Measurements from ENCODE around the gene SAFB.

The SAFB gene

GRCh38 chr19:5635427-5635826 is 12.5 kb downstream of the SAFB start:
- Histone ChIP-seq H3K79me1 (ENCODE audit: low read length) (no peaks in the 10 kb centered on the region), H4K12ac (ENCODE audit: low read depth, low read length) (no peak overlapping the region), H3K23ac (ENCODE audit: low read length) (no peak overlapping the region), H3K14ac (ENCODE audit: low read length) (no peak overlapping the region), H3K4me3 (ENCODE audit: low read depth, low read length) (no peak overlapping the region), H3K79me2 (ENCODE audit: control insufficient read depth, insufficient read depth, low read length, poor library complexity) (peaks cover 12% of the 10 kb centered on the region), H2BK120ac (ENCODE audit: insufficient read depth, low read length, poor library complexity) (no peak overlapping the region), H3K4me1 (ENCODE audit: control insufficient read depth in 1 of 2, insufficient read depth in 2 of 2, low read length in 2 of 2) (peaks cover 0 to 3% of the 10 kb centered on the region in 2 experiments), H3K27me3 (ENCODE audit: insufficient read depth, low read length) (no peaks in the 10 kb centered on the region), H3K4me2 (ENCODE audit: low read length) (no peak overlapping the region), H3K27ac (ENCODE audit: low read depth, low read length) (no peak overlapping the region), H3K36me3 (ENCODE audit: control insufficient read depth in 1 of 2, insufficient read depth in 2 of 2, low read length in 2 of 2) (peaks cover 5 to 13% of the 10 kb centered on the region in 2 experiments), H3K18ac (ENCODE audit: low read length) (no peak overlapping the region), H3K4ac (ENCODE audit: low read depth, low read length) (peak overlapping the region; percentile 47), H2BK12ac (ENCODE audit: low read length) (no peak overlapping the region), H3K9ac (ENCODE audit: low read length) (no peak overlapping the region), H4K91ac (ENCODE audit: low read depth, low read length) (no peak overlapping the region), H3K9me3 (ENCODE audit: insufficient read depth, low read depth, low read length) (no peaks in the 10 kb centered on the region), H2BK5ac (ENCODE audit: low read depth, low read length, poor library complexity) (no peak overlapping the region), H2AFZ (ENCODE audit: insufficient read depth, low read length, poor library complexity) (no peak overlapping the region), H2AK5ac (ENCODE audit: low read length) (no peak overlapping the region), H4K8ac (ENCODE audit: low read depth, low read length) (no peak overlapping the region)
- DNase-seq, result no peak
- WGBS (ENCODE audit: extremely low coverage, insufficient coverage, insufficient read length), result no CpG with 5 or more reads among the region's 6 CpGs

GRCh38 chr19:5637971-5638370 is 15.1 kb downstream of the SAFB start:
- Histone ChIP-seq H3K79me2 (ENCODE audit: control insufficient read depth, insufficient read depth, low read length, poor library complexity) (peaks cover 9% of the 10 kb centered on the region), H3K27ac (ENCODE audit: low read depth, low read length) (no peak overlapping the region), H3K18ac (ENCODE audit: low read length) (no peak overlapping the region), H3K23ac (ENCODE audit: low read length) (no peak overlapping the region), H3K4me3 (ENCODE audit: low read depth, low read length) (no peak overlapping the region), H3K4me1 (ENCODE audit: control insufficient read depth in 1 of 2, insufficient read depth in 2 of 2, low read length in 2 of 2) (no peaks in the 10 kb centered on the region), H2BK12ac (ENCODE audit: low read length) (no peak overlapping the region), H2AK5ac (ENCODE audit: low read length) (no peak overlapping the region), H3K4ac (ENCODE audit: low read depth, low read length) (peak overlapping the region; percentile 92), H4K12ac (ENCODE audit: low read depth, low read length) (no peak overlapping the region), H4K91ac (ENCODE audit: low read depth, low read length) (no peak overlapping the region), H2BK120ac (ENCODE audit: insufficient read depth, low read length, poor library complexity) (no peak overlapping the region), H4K8ac (ENCODE audit: low read depth, low read length) (no peak overlapping the region), H3K36me3 (ENCODE audit: control insufficient read depth in 1 of 2, insufficient read depth in 2 of 2, low read length in 2 of 2) (peaks cover 22 to 26% of the 10 kb centered on the region in 2 experiments), H3K9me3 (ENCODE audit: insufficient read depth, low read depth, low read length) (no peaks in the 10 kb centered on the region), H3K79me1 (ENCODE audit: low read length) (no peaks in the 10 kb centered on the region), H2BK5ac (ENCODE audit: low read depth, low read length, poor library complexity) (no peak overlapping the region), H3K14ac (ENCODE audit: low read length) (no peak overlapping the region), H3K27me3 (ENCODE audit: insufficient read depth, low read length) (no peaks in the 10 kb centered on the region), H3K9ac (ENCODE audit: low read length) (no peak overlapping the region), H2AFZ (ENCODE audit: insufficient read depth, low read length, poor library complexity) (no peak overlapping the region), H3K4me2 (ENCODE audit: low read length) (no peak overlapping the region)
- no CpG with 5 or more reads among the region's 1 CpG for WGBS (ENCODE audit: extremely low coverage, insufficient coverage, insufficient read length)
- DNase-seq, result peak in 1 of 2 donors; percentile 59

- no CpG with 5 or more reads among the region's 4 CpGs for WGBS (ENCODE audit: extremely low coverage, insufficient coverage, insufficient read length)
- Histone ChIP-seq H4K91ac (ENCODE audit: low read depth, low read length) (no peak overlapping the region), H2AK5ac (ENCODE audit: low read length) (no peak overlapping the region), H3K27ac (ENCODE audit: low read depth, low read length) (no peak overlapping the region), H3K4ac (ENCODE audit: low read depth, low read length) (peak overlapping the region; percentile 19), H3K36me3 (ENCODE audit: control insufficient read depth in 1 of 2, insufficient read depth in 2 of 2, low read length in 2 of 2) (peaks cover 38 to 40% of the 10 kb centered on the region in 2 experiments), H4K12ac (ENCODE audit: low read depth, low read length) (no peak overlapping the region), H3K79me2 (ENCODE audit: control insufficient read depth, insufficient read depth, low read length, poor library complexity) (peaks cover 5% of the 10 kb centered on the region), H3K14ac (ENCODE audit: low read length) (no peak overlapping the region), H3K9me3 (ENCODE audit: insufficient read depth, low read depth, low read length) (no peaks in the 10 kb centered on the region), H3K23ac (ENCODE audit: low read length) (no peak overlapping the region), H3K79me1 (ENCODE audit: low read length) (no peaks in the 10 kb centered on the region), H3K4me2 (ENCODE audit: low read length) (no peak overlapping the region), H3K27me3 (ENCODE audit: insufficient read depth, low read length) (no peaks in the 10 kb centered on the region), H2BK120ac (ENCODE audit: insufficient read depth, low read length, poor library complexity) (no peak overlapping the region), H3K9ac (ENCODE audit: low read length) (no peak overlapping the region), H2BK12ac (ENCODE audit: low read length) (no peak overlapping the region), H4K8ac (ENCODE audit: low read depth, low read length) (no peak overlapping the region), H3K4me3 (ENCODE audit: low read depth, low read length) (no peak overlapping the region), H2AFZ (ENCODE audit: insufficient read depth, low read length, poor library complexity) (no peak overlapping the region), H3K4me1 (ENCODE audit: control insufficient read depth in 1 of 2, insufficient read depth in 2 of 2, low read length in 2 of 2) (no peaks in the 10 kb centered on the region), H2BK5ac (ENCODE audit: low read depth, low read length, poor library complexity) (no peak overlapping the region), H3K18ac (ENCODE audit: low read length) (no peak overlapping the region)
- no peak for DNase-seq
Measured at GRCh38 chr19:5641171-5641570, 18.3 kb downstream of the SAFB start.

GRCh38 chr19:5642204-5642603 is 19.3 kb downstream of the SAFB start:
- Histone ChIP-seq H2AK5ac (ENCODE audit: low read length) (no peak overlapping the region), H3K27ac (ENCODE audit: low read depth, low read length) (no peak overlapping the region), H2BK120ac (ENCODE audit: insufficient read depth, low read length, poor library complexity) (no peak overlapping the region), H2AFZ (ENCODE audit: insufficient read depth, low read length, poor library complexity) (no peak overlapping the region), H3K18ac (ENCODE audit: low read length) (no peak overlapping the region), H3K79me2 (ENCODE audit: control insufficient read depth, insufficient read depth, low read length, poor library complexity) (peaks cover 5% of the 10 kb centered on the region), H3K9ac (ENCODE audit: low read length) (no peak overlapping the region), H3K23ac (ENCODE audit: low read length) (no peak overlapping the region), H3K36me3 (ENCODE audit: control insufficient read depth in 1 of 2, insufficient read depth in 2 of 2, low read length in 2 of 2) (peaks cover 43 to 49% of the 10 kb centered on the region in 2 experiments), H3K27me3 (ENCODE audit: insufficient read depth, low read length) (no peaks in the 10 kb centered on the region), H4K12ac (ENCODE audit: low read depth, low read length) (no peak overlapping the region), H3K79me1 (ENCODE audit: low read length) (no peaks in the 10 kb centered on the region), H3K14ac (ENCODE audit: low read length) (no peak overlapping the region), H2BK5ac (ENCODE audit: low read depth, low read length, poor library complexity) (no peak overlapping the region), H3K4me1 (ENCODE audit: control insufficient read depth in 1 of 2, insufficient read depth in 2 of 2, low read length in 2 of 2) (no peaks in the 10 kb centered on the region), H4K91ac (ENCODE audit: low read depth, low read length) (no peak overlapping the region), H3K9me3 (ENCODE audit: insufficient read depth, low read depth, low read length) (no peaks in the 10 kb centered on the region), H2BK12ac (ENCODE audit: low read length) (no peak overlapping the region), H3K4me3 (ENCODE audit: low read depth, low read length) (no peak overlapping the region), H3K4me2 (ENCODE audit: low read length) (no peak overlapping the region), H3K4ac (ENCODE audit: low read depth, low read length) (no peak overlapping the region), H4K8ac (ENCODE audit: low read depth, low read length) (no peak overlapping the region)
- WGBS (ENCODE audit: extremely low coverage, insufficient coverage, insufficient read length), result no CpG with 5 or more reads among the region's 2 CpGs
- no peak for DNase-seq

Measured in trophoblast cell (in vitro differentiated cells and primary cell).